Stomach (tissue), 4 donors: ENCODE data around the gene LRSAM1.

ENCODE experiments used
- EP300 ChIP-seq: sonication (generic); formaldehyde crosslinking; IDR thresholded peaks from one replicate; pipeline ENCODE4 v1.6.1; 2017; ENCODE audit warnings: antibody characterized with exemption
- TF ChIP-seq, protein P1 (sequence below), 7 experiments: fragments of 450-650 bp in 4 of 7; fragments of 200-600 bp in 3 of 7; sonication (generic) in 3 of 7; IDR thresholded peaks; one replicate each; pipeline ENCODE4 v1.5.1; 2016 to 2019; ENCODE audit warnings: antibody characterized with exemption in 7 of 7, control low read depth in 2 of 7, mild to moderate bottlenecking in 1 of 7

DNA sequence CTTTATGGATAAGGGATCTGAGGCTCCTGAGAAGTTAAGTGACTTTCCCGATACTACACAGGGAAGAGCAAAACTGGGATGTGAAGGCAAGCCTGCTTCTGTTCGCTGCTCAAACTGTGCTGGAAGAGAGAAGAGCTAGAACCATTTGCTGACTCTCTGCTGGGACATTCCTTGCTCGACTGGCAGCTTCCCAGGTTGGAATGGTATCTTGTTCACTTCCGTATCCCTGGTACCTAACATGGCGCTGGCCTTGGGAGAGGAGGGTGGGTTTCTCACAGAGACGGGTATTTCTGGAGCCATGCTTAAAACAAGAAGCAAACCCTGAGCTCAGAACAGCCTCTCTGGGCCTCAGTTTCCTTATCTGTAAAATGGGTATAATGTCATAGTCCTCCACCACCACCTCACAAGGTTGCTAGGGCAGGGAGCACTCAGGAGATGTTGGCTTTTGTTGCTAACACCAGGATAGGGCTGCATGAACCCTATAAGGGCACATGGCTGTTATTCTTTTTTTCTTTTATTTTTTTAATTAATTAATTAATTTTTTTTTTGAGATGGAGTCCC, 92.7 kb downstream of the LRSAM1 start:
- TF ChIP-seq, protein P1, sequence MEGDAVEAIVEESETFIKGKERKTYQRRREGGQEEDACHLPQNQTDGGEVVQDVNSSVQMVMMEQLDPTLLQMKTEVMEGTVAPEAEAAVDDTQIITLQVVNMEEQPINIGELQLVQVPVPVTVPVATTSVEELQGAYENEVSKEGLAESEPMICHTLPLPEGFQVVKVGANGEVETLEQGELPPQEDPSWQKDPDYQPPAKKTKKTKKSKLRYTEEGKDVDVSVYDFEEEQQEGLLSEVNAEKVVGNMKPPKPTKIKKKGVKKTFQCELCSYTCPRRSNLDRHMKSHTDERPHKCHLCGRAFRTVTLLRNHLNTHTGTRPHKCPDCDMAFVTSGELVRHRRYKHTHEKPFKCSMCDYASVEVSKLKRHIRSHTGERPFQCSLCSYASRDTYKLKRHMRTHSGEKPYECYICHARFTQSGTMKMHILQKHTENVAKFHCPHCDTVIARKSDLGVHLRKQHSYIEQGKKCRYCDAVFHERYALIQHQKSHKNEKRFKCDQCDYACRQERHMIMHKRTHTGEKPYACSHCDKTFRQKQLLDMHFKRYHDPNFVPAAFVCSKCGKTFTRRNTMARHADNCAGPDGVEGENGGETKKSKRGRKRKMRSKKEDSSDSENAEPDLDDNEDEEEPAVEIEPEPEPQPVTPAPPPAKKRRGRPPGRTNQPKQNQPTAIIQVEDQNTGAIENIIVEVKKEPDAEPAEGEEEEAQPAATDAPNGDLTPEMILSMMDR (IDR thresholded peaks at IDR 0.05): no peak
- no peak for TF ChIP-seq EP300
